ENCODE data around the gene GRID2IP.

GRID2IP gene

GRCh38 chr7:6562106-6562505 is 10.8 kb upstream of the GRID2IP start:
- no peak for DNase-seq (ENCODE audit: low read depth in 2 of 2)

DNA sequence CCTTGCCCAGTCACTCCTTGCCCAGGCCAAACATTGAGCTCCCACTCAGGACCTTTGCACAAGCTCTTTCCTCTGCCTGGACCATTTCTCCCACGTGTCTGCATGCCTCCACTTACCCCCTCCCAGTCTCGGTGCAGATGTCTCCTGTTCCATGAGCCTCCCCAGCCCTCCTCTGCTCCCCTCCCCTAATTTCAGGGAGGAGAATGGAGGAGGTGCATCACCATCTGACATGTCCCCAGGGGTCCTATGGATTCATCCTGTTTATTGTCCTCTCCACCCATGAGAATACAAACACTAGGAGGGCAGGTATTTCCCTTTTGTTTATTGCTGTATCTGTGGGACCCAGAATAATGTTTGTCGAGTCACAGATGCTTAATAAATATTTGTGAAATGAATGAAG is 8.6 kb upstream of the GRID2IP start:
- no peak for DNase-seq (ENCODE audit: low read depth in 2 of 2)

- DNase-seq (ENCODE audit: low read depth in 2 of 2): no peak
Observed at GRCh38 chr7:6558837-6559236, 7.6 kb upstream of the GRID2IP start.

GRCh38 chr7:6556196-6556595 is 4.9 kb upstream of the GRID2IP start:
- DNase-seq (ENCODE audit: low read depth in 2 of 2): no peak

DNA sequence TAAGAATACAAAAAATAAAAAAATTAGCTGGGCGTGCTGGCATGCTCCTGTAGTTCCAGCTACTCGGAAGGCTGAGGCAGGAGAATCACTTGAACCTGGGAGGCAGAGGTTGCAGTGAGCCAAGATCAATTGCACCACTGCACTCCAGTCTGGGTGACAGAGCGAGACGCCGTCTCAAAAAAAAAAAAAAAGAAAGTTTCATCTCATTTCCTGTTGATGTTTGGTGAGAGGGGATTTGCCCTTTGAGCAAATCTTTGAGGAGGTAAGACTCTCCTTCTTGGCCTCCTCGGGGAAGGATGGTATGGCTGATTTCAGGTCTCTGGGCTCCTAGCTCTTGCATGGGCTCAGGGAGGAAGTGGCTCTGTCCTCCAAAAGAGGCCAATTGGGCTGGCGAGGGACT is 3.6 kb upstream of the GRID2IP start:
- no peak for DNase-seq (ENCODE audit: low read depth in 2 of 2)

GRCh38 chr7:6553448-6554044 is 2.3 kb upstream of the GRID2IP start:
- no peak for DNase-seq (ENCODE audit: low read depth in 2 of 2)

- no peak for DNase-seq (ENCODE audit: low read depth in 2 of 2)
Observed at GRCh38 chr7:6547400-6547799, 3.9 kb downstream of the GRID2IP start.

DNA sequence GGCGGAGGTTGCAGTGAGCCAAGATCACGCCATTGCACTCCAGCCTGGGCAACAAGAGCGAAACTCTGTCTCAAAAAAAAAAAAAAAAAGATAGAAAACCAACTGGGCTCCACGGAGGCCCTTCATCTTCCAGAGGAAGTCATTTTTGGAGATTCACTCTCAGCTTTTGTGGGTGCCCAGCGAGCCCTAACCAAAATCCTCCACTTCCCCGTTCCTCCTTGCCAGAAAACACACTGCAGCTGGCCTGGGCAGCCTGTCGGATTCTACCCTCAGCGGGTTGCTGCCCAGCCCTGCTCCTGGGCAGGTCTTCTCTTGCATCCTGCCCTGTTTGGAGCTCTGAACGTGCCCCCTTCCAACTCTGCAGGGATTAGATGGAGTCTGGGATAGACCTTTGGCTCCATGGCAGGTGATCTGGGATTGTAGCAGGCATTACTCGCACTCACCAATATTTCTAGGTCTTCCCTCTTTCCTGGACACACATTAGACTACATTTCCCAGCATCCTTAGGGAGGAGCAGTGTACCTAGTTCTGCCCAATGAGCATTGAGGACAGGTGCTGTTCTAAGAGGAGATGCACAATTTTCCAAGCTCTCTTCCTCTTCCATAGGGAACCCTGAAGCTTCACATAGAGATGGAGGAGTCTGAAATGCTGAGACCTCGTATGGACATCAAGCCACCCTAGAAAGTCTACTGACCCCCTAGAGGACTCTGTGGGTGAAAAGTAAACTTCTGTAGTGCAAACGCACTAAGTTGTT is 4.6 kb downstream of the GRID2IP start:
- DNase-seq (ENCODE audit: low read depth in 2 of 2): no peak

DNA sequence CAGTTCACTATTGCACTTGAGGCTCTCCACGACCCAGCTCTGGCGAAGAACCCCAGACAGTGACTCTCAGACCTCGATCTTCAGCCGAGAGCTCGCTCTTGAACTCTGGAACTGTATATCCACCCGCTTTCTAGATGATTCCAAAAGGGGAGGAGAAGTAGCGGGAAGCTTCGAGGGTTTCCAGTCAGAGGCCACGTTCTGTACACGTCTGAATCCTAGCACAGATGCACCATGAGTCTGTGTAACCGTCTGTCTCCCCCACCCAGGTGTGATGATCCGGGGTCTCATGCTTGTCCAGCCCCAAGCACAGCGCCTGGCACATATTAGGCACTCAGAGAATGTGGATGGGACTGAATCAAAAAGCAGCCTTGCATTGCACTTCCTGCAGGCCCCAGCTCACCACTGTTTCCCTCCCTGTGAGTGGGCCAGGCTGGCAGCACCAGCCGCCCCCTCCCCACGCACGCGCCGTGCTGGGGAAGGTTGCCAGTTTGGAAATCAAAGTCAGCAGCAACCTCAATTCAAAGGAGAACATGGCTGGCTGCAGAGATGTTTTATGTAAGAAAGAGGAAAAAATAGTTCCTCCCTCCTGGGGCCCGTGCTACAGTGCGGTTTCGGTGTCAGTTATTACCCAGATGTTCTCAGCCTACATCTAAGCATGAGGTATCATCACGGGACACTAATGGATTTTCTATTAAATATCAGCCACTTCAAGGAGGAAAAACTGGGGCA is 5.7 kb downstream of the GRID2IP start:
- DNase-seq (ENCODE audit: low read depth in 2 of 2): no peak

DNA sequence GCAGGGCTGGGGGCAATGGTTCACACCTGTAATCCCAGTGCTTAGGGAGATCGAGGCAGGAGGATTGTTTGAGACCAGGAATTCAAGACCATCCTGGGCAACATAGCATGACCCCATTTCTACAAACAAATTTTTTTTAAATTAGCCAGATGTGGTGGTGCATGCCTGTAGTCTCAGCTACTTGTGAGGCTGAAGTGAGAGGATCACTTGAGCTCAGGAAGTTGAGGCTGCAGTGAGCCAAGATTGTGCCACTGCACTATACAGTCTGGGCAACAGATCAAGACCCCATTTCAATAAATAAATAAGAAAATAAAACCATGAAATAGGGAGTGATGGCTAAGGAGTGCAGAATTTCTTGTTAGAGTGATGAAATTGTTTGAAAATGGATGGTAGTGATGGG is 8.9 kb downstream of the GRID2IP start:
- DNase-seq (ENCODE audit: low read depth in 2 of 2): no peak

- DNase-seq (ENCODE audit: low read depth in 2 of 2): no peak
Observed at GRCh38 chr7:6536262-6537260, 14.7 kb downstream of the GRID2IP start.

DNA sequence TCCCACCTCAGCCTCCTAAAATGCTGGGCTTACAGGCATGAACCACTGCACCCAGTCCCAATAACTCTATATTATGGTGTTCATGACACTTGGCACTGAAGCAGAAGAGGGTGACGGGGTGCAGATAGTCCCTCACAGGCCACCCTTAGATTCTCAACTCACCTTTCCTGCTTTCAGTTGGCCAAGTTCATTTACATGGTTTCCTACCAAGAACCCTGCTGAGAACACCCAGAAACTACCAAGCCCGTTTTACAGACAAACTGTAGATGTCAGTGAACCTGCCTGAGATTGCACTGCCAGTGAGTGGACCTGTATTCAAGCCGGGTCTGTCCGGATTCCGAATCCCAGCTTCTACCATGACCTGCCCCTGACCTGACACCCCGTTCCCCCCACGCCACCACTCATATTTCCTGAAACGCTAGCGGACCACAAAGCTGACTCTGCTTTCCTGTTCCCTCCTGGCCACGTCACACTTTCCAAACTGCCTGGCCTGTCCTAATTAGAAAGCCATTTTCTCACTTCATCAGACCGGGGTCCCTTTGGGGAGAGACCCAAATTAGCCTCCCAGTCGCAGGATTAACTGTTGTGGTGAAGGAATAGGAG is 17.3 kb downstream of the GRID2IP start:
- peak in 1 of 2 donors; percentile 19 for DNase-seq (ENCODE audit: low read depth in 2 of 2)

DNA sequence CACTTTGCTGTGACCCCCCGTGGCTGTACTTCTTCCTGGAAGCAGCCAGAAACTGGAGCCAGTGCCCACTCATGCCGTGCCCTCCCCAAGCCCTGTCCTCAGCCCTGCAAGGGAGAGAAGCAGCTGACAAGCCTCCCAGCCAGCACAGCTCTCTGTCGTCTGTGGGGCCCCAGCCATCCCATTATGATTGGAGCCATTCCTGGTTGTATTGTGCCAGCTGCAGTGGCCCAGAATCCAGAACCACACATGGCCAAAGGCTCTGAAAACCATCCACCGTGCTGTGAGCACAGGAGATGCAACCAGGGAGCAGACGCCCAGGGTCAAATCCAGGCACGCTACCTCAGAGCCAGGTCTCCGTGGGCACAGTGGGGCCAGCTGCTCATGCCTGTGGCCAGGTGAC is 18.7 kb downstream of the GRID2IP start:
- DNase-seq (ENCODE audit: low read depth in 2 of 2): no peak

DNA sequence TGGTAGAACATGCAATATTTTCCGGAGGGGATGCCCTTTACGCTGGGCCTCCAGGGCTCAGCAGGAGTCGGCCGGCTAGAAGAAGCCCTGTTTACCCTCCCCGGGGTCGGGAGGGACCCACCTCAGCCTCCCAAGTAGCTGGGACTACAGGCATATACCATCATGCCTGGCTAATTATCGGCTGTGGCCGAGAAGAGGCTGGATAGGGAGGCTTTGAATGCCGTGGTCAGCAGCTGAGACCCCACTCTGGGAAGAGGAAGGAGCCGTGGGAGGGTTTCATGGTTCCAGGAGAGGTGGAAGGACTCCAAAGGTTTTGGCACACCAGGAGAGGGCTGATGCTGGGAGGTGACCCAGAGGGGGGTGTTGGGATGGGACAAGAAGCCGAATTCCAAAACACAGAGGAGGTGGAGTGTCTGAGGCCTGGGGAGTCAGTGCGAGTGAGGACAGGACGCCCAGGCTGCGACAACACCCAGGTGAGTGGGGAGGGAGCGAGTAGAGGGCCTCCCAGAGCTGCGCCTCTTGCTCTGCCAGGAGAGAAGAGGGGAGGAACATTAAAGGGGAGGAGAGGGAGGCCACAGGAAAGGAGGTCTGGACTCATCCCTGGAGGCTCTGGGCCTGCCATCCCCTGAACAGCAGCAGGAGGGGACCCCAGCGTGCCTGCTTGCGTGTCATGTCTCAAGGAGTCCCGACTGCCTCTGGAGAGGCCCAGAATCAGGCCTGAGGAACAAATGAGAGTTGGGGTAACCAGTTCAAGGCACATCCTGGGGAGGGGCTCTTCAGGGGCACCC is 19.6 kb downstream of the GRID2IP start:
- no peak for DNase-seq (ENCODE audit: low read depth in 2 of 2)

- DNase-seq (ENCODE audit: low read depth in 2 of 2): peak; percentile 44 to 54
Observed at GRCh38 chr7:6530626-6531491, 20.4 kb downstream of the GRID2IP start.

GRCh38 chr7:6529643-6530042 is 21.6 kb downstream of the GRID2IP start:
- no peak for DNase-seq (ENCODE audit: low read depth in 2 of 2)

- DNase-seq (ENCODE audit: low read depth in 2 of 2): no peak
Observed at GRCh38 chr7:6528401-6529130, 22.7 kb downstream of the GRID2IP start.

- DNase-seq (ENCODE audit: low read depth in 2 of 2): no peak
Observed at GRCh38 chr7:6526997-6527378, 24.3 kb downstream of the GRID2IP start.
